Erythroblast (primary cell): ENCODE data around the gene HNRNPR.
A peak's percentile ranks its signal among the peaks of the same experiment; 100 is the strongest.
"Not testable (repeated sequence)": the region's sequence is repeated elsewhere in the genome, so short reads cannot be mapped to it uniquely, and the experiment has no call there.

Experiments used
- DNase-seq, 2 experiments: peaks; one replicate each; lab custom pipeline; 2025; lab: John Stamatoyannopoulos, UW
- GATA1 ChIP-seq: IDR thresholded peaks from 2 replicates; pipeline ENCODE4 v1.6.1; 2011; ENCODE audit warnings: low read depth, mild to moderate bottlenecking, control low read depth, low read length, moderate library complexity
- POLR2A ChIP-seq: IDR thresholded peaks from 2 replicates; pipeline ENCODE4 v1.6.1; 2011; ENCODE audit warnings: mild to moderate bottlenecking, low read length

The HNRNPR gene

DNA sequence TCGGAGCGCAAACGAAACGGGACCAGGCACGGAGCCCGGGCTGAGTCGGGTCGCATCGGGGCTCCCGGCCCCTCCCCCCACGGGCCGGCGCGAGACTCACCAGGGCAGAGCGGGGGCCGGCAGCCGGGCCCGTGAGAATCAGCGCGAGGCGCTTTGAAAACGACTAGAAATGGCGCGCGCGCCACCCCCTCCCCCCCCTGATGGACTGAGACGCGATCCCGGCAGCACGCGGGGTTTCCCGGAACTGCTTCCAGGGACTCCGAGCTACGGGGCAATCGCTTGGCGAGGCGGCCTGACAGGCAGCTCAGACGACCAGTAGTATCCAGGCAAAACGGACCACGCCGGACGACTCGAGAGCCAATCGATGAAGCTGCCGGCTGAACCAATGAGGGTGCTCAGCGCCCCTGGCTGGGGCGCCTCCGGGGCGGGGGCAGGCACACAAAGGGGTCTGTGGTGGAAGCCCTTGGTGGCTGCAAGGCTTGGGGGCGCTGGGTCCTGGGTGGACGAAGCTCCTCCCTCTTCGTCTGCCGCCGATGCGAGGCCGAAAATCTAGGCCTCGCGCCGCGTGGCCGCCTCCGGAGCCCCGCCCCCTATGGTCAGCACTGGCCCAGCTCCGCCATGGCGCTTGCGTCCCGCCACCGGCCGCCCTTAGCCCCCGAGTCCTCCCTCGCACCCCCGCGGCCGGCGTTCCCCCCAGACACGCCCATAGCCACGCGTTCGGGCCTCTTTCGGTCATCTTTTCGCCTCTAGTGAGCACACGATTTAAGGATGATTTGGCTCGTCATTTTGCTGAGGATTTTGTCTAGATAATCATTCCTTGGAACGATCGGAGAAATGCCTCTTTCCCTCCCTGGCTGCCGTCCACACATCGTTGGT lies at the start of gene HNRNPR:
TSS of gene HNRNPR (minus strand) at position 174 of the 876 bp plus-strand sequence. CDS start 3,276 bp downstream, outside the sequence.
- TF ChIP-seq GATA1 (no peak), POLR2A (peak; percentile 94)
- DNase-seq = peak; percentile 99 to 100

DNA sequence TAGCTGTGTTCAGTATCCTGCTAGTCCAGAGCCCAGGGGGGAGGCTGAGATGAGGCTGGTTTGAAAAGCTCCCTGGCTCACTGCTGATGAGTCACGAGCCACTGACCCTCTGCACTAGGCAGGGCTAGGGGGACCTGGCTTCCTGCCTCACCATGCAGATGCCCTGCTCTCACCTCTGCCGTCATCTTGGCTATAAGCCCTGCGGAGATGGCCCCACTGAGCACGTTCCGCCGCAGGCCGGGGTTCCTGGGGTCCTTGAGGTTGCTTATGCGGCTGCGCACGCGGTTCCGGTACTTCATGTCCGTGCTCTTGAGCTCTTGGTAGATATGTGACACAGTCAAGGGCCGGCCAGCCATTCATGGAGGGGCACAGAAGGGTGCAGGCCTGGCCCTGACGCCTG lies 49.6 kb upstream of the HNRNPR start:
- TF ChIP-seq POLR2A (no peak), GATA1 (no peak)
- no peak for DNase-seq

DNA sequence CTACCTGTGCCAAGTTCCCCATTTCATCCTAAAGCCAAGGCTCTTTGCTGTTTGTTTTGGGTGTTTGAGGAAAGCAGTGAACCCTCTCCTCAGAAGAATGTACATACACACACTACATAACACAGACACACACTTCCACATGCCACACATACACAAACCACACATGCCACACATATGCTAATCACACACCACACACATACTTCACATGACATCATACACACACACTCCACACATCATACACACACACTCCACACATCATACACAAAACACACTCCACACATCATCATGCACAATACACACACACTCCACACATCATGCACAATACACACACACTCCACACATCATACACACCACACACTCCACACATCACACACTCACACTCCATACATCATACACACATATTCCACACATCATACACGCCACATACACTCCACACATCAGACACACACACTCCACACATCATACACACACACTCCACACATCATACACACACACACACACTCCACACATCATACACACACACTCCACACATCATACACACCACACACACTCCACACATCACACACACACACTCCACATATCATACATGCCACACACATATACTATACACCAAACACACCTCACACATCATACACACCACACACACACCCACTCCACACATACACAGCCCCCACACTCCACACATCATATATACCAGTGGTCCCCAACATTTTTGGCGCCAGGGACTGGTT lies 48.2 kb upstream of the HNRNPR start:
- TF ChIP-seq POLR2A (no peak), GATA1 (no peak)
- peak in 1 of 2 experiments; percentile 11 for DNase-seq

DNA sequence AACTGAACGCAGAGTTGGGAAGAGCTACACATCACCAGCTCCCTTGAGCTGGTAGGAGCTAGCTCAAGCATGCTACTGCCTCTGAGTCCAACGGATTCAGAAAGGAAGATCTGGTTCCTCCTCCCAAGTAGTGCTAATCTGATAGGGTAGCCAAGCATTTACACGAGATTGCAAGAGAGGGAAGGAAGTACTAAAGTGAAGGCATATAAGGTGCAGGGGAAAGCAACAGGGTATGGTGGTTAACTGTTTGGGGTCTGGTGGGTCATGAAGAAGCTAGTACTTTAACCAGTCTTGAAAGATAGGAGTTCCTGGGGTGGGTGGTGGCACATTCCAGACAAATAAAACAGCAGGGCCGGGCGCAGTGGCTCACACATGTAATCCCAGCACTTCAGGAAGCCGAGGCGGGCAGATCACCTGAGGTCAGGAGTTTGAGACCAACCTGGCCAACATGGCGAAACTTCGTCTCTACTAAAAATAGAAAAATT lies 45.8 kb upstream of the HNRNPR start:
- TF ChIP-seq POLR2A (no peak), GATA1 (no peak)
- DNase-seq = no peak

DNA sequence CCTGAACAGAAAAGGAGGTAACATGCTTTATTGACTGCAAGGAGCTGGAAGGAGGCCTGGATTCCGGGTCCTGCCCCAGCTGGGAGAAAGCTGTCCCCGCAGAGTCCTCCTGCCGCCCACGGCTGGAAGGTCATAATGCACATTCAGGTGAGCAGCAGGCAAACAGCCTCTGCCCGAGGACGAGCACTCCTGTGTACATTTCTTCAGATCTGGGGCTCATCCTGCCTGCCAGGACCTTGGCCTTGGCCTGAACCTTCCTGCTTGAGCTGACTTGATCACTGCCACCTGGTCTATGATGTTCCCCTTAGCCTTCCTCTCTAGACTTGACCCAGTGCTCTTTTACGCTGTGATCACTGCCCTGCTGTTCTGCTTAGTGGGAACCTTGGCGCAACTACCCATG lies 43.4 kb upstream of the HNRNPR start:
- DNase-seq = no peak
- TF ChIP-seq GATA1 (no peak), POLR2A (no peak)

DNA sequence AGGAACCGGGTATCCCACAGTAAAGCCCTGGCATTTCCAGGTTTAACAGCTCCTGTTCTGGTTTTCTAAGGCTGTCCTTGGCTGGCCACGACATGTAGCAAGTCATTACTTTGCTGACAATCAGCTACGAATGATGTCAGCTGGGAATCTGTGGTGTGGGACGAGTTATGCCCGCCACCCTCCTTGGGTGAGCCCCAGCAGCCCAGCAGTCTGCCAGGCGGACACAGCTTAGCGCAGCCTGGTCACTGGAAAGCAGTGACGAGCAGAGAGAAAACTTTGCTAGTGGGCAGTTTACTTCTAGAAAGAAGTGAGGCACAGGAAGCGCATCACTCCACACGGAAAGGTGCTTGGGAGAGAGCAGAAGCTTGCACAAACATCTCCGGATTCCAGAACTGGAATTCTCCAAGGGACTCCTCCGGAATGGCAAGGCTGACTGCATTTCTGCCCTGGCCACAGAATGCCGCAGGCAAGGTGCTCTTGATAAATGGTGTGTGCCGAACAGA lies 41.1 kb upstream of the HNRNPR start:
- DNase-seq = no peak
- TF ChIP-seq GATA1 = no peak
- TF ChIP-seq POLR2A = no peak

DNA sequence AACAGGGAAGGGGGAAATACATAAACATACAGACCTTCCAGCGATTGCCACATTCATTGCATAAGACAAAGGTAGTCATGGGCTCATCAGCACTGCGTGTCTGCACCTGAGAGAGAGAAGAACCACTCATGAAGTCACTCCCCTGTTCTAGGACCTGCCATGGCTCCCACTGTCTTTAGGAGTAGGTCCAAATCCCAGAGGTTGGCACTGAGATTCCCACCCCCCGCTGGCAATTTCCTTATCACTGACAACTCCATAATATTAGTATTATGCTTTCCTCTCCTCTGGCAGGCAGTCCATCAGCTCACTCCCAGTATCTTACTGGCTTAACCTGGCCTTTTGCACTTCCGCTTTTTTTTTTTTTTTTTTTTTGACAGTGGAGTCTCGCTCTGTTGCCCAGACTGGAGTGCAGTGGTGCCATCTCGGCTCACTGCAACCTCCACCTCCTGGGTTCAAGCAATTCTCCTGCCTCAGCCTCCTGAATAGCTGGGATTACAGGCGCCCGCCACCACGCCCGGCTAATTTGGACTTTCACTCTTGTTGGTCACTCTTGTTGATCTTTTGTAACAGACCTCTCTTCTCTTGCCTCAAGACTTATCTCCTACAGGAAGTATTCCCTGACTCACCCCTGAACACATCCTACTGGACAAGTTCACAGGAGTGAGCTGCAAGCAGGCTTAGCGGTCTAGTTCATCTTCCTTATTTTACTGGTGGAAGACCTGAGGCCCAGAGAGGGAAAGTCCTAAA lies 40.4 kb upstream of the HNRNPR start:
- no peak for DNase-seq
- TF ChIP-seq GATA1 (no peak), POLR2A (no peak)

DNA sequence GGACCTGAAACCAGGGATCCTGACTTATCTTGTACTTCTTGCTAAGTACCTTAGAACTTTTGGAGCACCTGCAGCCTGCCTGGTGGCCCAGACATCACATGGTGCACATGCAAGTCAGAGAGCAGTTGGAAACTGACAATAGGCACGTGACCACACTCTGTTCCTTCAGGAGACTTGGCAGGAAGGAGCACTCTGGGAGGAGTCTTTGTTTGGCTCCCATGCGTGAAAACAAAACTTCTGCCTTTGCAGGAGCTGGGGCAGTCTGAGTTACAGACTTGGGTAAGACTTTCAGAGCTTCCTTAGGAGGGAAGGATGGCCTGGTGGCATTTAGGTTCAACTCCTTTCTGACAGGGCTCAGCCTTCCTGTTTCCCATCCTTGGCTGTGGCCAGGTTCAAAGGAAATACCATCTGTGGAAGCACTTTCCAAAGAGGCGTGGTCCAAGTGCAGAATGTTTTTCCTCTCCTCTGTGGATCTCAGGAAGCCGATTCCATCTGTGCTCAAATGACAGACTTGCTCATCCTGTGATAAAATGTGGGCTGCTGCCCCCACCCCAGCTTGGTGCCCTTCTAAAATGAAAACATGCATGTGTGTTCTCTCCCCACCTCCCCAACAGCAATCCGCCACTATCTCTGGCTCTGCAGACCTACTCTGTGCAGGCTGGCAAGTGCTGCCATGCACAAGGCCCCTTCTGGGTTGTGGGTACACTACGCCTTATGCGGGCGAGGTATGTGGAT lies 39.7 kb upstream of the HNRNPR start:
- TF ChIP-seq GATA1 (no peak), POLR2A (no peak)
- DNase-seq = no peak

DNA sequence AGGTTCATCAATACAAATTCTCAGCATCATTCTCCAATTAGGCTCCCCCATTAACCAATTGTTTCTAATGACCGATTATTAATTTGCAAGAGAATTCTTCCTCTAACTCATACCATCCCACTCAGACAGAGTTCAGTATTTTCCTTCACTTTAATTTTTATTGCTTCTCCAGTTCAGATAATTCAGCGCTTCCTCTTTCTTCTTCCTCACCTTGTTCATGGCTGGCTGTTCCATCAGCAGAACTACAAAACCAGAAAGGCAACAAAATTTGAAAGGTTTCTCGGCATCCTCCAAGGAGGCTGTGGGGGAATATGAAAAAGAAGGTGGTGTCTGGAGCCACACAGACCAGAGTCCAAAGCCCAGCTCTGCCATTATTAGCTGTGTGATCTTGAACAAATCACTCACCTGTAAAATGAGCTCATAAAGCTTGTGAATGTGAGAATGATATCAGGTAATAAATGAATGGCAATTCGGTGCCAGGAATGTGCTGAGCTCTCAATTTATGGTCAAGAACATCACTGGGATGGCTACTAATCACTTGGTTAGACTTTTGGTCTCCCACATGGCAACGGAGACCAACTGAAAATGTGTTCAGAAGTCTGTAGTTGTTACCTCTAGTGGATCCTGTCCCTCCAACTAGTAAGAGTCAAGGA lies 37.3 kb upstream of the HNRNPR start:
- DNase-seq = no peak
- no peak for TF ChIP-seq POLR2A
- TF ChIP-seq GATA1 = no peak

DNA sequence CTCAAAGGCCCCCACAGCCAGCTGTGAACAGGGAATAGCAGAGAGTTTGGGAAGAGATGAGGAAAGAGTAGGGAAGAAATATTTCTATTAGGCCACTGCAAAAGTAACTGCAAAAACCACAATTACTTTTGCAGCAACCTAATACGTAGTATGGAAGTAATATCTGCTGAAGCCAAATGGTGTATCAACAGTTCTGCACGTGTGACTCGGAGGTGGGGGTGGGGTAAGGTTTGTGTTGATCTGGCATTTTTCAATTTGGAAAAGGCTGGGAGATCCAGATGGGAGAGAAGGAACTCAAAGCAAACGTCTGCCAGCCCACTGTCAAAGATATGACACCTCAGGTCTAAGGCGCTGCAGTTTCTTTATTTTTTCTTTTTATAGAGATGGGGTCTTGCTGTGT lies 36.6 kb upstream of the HNRNPR start:
- no peak for TF ChIP-seq GATA1
- no peak for TF ChIP-seq POLR2A
- no peak for DNase-seq

DNA sequence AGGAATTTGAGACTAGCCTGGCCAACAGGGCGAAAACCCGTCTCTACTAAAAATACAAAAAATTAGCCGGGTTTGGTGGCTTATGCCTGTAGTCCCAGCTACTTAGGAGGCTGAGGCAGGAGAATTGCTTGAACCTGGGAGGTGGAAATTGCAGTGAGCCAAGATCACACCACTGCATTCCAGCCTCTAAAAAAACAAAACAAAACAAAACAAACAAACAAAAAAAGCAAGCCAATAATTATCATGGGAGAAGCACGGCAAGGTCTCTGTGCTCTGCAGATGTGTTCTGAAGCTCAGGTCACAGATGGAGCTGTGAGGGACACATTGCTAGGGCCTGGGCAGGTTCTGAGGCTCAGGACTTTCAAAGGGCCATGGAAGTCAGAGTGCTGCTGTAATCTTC lies 36.2 kb upstream of the HNRNPR start:
- DNase-seq = not testable (repeated sequence)

DNA sequence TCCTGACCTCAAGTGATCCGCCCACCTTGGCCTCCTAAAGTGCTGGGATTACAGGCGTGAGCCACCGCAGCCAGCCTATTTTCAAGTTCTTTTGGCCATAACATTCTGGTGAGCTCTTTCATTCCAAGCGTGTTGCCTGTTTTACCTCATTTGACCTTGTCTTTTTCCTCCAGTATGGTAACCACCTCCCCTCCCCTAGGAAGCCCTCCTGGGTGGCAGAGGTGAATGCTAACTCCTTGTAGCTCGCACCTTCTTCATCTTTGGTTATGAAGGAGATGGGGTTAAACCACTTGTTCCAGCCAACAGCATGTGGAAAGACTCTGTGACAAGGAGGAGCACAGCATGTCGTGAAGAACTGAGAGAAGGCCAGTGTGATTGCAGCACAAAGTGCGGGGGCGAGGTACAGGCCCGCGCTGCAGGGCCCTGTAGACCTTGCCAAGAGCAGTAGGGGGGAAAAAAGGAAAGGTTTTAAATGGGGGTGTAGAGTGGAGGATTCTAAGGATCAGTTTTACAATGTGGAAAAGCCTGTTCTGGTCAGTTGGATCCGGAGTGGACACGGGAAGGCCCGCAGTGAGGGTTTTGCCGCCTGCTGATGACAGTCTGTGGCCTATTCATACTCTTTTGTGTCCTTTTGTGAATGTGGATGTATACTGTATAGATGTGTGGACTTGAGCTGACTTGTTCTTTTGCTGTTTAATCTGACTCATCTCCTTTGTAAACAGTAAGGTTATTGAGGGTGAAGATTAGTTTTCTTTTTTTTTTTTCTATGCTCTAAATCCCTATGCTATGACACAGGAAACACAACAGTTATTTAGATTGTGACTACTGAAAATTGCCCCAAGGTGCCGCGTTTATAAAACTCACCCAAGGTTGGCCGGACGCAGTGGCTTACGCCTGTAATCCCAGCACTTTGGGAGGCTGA lies 33.1 kb upstream of the HNRNPR start:
- TF ChIP-seq GATA1 = no peak
- no peak for TF ChIP-seq POLR2A
- DNase-seq = no peak

DNA sequence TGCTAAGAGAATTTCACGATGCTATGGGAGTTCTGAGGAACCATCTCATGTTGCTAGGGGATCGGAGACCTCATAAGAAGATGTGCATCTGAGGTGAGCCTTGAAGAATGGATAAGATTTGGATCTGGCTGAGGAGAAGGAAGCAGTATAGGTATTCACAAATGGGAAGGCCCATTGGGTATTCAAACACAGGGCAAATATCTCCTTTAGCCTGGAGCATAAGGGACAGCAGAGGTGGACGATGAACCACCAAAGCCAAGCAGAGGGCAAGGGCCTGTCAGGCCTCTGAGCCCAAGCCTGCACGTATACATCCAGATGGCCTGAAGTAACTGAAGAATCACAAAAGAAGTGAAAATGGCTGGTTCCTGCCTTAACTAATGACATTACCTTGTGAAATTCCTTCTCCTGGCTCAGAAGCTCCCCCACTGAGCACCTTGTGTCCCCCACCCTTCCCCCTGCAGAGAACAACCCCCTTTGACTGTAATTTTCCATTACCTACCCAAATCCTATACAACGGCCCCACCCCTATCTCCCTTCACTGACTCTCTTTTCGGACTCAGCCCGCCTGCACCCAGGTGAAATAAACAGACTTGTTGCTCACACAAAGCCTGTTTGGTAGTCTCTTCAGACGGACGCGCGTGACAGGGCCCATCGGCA lies 30.1 kb upstream of the HNRNPR start:
- not testable (repeated sequence) for DNase-seq
